Activated gamma-delta T cell (primary cell): ENCODE measurements around the gene TULP4.

Experiments
- DNase-seq: peaks from one replicate; lab custom pipeline; 2025; lab: John Stamatoyannopoulos, UW

Gene TULP4

DNA sequence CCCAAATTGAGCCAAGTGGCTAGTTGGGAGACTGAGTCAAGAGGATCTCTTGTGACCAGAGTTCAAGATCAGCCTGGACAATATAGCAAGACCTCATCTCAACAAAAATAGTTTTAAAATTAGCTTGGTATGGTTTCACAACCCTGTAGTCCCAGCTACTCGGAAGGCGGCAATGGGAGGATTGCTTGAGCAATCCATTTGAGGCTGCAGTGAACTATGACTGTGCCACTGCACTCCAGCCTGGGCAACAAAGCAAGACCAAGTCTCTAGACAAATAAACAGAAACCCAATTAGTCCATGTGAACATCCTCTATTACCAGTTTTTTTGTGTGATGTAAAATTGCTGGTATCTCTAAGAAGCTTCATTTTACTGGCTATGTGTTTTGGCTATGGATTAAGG, 106.2 kb downstream of the TULP4 start:
- DNase-seq, result no peak

- DNase-seq, result no peak
Observed at GRCh38 chr6:158419339-158419909, 107.2 kb downstream of the TULP4 start.

DNA sequence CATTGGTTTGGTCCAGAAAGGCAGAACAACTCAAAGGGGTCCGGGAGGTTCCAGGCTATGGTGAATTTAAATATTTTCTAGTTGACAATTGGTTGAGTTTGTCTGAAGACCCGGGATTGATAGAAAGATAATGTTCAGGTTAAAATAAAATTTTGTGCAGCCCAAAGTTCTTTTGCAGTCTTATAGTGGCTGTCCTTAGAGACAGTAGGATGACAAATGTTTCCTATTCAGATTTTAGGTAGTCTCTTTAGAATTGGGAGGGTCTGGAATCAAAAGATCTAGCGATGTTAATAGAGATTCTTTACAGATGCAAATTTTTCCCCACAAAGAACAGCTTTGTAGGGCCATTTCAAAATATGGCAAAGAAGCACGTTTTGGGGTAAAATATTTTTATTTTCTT, 109.1 kb downstream of the TULP4 start:
- DNase-seq, result no peak

DNA sequence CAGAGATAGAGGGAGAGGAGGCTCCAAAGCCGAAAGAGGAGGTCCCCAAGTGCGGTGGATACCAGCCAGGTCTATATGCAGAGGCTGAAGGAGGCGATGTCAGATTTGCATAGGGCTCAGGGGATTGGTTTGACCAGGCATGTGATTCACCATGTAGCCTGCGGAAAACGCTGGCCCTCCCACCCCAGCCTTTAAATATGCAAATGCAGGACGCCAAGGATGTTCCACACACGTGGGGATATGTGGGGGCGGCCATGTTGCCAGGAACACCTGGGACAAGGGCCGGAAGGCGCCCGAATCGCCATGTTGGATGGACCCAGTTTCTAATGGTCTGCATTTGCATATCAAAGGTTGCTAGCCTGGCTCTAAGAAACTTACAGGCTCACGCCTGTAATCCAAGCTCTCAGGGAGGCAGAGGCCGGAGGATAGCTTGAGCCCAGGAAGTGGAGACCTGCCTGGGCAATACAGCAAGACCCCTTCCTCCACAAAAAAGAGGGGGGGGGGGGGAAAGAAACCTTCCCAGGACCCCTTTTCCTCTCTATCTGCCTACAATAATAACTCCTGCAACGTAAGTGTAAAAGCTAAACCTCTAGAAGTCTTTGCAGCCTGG, 110.5 kb downstream of the TULP4 start:
- no peak for DNase-seq

GRCh38 chr6:158431036-158431435, 118.8 kb downstream of the TULP4 start:
- no peak for DNase-seq

DNA sequence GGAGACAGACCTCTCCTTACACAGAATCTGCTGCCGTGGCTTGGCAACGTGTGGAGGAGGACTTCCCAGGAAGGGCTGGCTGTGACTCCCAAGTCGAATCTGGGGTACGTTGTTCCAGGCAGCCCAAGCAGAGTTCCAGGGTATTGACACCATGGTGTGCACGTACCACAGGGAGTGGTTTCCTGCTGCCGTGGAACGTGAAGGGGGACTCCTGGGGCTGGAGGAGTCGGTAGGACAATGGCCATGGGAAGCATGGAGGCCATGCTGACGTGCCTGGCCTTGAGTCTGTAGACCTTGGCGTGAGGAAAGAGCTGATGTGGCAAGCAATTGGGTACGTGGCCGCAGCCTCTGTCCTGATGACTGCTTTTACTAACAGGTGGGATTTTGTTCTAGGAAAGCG, 119.3 kb downstream of the TULP4 start:
- no peak for DNase-seq

DNA sequence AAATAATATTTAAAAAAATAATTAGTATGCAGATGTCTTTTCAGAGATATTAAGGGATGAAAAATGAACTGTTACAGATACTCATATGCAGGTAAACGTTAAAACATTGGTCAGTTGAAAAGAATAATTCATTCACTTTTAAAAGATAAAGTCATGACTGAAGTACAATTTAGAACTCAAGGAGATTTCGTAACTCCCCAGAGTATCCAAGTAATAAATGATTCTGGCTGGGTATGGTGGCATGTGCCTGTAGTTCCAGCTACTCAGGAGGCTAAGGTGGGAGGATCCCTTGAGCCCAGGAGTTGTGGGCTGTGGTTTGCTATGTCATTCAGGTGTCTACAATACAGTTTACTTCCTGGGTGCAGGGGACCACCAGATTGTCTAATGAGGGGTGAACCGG, 125.3 kb downstream of the TULP4 start:
- no peak for DNase-seq

DNA sequence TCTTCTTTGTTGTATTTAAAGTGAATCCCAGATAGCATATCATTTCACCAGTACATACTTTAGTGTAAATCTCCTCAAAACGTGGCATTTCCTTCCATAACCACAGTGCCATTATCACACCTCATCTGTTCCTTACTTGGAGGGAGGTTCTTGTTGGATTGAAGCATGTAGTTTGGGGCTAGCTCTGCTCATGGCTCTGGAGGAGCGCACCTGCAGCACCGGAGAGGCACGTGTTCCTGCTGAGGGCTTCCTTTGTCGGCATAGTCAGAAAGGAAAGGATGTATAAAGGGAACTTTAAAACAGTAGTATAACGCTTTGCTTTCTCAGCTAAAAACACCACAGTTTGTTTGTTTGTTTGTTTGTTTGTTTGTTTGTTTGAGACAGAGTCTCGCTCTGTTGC, 126.0 kb downstream of the TULP4 start:
- no peak for DNase-seq

DNA sequence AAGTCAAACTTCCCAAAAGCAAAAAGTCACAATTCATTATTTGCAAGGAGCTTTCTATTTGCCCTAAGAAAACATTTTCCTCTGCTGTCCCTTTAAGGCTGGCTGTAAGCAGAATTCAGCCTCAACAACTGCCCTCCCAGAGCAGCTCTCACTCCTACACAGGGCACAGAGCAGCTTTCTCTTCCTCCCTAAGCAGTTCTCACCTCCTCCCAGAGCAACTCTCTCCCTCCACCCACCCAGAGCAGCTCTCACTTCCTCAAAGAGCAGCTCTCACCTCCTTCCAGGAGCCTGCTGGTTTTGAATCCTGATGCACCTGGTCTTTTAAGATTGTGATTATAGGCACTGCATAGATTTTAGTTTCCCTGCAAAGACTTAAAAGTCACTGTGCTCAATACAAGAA, 127.0 kb downstream of the TULP4 start:
- DNase-seq, result no peak

DNA sequence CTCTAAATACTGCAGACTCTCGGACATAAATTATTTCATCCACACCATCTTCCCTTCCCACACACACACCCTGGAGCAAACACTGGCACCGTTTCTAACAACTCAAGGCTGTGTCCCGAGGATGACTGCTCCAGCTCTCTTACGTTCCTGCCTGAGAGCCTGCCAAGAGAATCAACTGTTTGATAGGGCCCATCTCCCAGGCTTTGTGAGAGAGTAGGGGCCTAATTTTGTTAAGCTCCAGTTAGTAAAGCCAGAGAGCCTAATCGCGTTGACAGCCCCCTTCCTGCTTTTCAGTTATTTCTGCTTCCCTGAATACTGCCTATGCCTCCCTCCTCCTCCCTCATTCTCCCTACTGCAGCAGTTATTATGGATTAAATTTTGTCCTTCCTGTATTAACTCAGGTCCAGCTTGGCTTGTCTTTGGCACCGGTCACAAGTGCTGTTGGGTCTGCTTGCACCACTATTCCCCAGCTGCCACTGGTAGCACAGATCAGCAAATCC, 129.5 kb downstream of the TULP4 start:
- DNase-seq, result no peak

DNA sequence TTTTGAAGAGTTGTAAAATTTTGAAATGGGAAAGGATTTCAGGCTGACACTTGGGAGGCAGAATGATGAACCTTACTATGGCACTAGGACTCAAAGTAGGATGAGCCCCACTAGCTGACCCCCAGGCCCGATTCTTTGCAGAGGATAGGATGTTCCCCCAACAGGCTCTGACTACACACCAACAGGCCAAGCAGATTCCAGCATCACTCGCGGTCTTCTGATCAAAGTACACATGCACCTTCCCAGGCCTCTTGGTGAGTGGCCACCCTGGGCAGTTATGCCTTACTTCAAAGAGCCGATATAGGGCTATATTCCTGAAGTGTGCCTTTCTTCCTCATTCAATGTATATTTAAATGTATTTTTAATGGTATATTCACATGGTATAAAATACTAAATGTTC, 130.0 kb downstream of the TULP4 start:
- DNase-seq, result no peak

- DNase-seq, result no peak
Observed at GRCh38 chr6:158445426-158446085, 133.3 kb downstream of the TULP4 start.

- no peak for DNase-seq
Observed at GRCh38 chr6:158448856-158449255, 136.6 kb downstream of the TULP4 start.

GRCh38 chr6:158452191-158452590, 139.9 kb downstream of the TULP4 start:
- no peak for DNase-seq

- no peak for DNase-seq
Observed at GRCh38 chr6:158457131-158457530, 144.9 kb downstream of the TULP4 start.

GRCh38 chr6:158457616-158458278, 145.5 kb downstream of the TULP4 start:
- no peak for DNase-seq

DNA sequence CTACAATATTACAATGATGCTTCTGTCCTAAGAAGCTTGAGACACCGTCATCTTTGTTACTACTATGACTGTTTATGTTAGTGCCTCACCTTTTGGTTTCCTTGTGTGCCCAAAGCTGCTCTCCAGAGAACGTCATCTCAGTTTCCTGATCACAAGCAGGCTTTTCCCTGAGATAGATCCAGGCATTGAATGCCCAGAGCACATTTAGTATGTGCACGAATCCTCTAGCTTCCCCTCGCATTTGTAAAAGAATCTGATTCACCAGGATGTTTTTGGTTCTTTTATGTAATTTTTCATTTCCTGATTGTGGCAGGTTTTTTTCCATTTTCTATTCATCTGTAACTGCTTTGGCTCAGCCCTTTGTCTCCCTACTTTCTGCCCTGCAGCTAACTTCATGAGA, 147.5 kb downstream of the TULP4 start:
- DNase-seq, result no peak

DNA sequence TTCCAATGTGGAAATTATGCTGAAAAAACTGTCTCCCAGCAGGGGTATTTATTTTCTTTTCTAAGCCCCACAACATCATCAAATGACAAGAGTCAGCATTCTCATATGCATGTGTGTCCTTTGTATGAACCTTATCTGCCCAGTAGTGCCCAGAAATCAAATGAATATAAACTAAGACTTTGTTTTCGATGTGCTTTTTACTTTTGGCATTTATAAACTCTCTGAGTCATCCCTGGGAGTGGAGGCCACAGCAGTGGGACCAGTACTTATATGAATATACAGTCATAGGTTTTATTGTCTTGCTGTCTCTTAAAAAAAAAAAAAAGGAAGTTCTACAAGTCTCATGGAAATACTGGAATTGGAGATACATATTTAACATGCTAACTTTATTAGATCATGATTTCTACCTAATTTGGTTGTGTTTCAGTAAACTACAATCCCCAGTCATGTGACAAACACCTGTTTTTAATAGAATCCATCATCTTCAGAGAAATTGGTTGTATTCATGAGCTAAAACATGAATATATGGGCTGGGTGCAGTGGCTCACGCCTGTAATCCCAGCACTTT, 148.4 kb downstream of the TULP4 start:
- DNase-seq, result no peak

GRCh38 chr6:158461954-158462353, 149.7 kb downstream of the TULP4 start:
- no peak for DNase-seq

DNA sequence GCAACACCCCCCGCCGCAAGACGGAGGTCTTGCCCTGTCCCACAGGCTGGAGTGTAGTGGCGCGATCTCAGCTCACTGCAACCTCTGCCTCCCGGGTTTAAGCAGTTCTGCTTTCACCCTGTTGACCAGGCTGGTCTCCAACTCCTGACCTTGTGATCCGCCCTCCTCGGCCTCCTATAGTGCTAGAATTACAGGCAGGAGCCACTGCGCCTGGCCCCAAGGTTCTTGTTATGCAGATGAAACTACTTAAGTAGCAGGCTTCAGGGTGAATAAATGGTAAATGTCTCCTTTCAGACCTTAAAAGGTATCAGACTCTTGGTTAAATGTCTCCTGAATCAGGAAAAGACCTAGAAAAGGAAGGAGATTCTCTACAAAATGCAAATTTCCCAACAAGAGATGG, 152.2 kb downstream of the TULP4 start:
- no peak for DNase-seq

- no peak for DNase-seq
Observed at GRCh38 chr6:158465257-158465656, 153.0 kb downstream of the TULP4 start.

DNA sequence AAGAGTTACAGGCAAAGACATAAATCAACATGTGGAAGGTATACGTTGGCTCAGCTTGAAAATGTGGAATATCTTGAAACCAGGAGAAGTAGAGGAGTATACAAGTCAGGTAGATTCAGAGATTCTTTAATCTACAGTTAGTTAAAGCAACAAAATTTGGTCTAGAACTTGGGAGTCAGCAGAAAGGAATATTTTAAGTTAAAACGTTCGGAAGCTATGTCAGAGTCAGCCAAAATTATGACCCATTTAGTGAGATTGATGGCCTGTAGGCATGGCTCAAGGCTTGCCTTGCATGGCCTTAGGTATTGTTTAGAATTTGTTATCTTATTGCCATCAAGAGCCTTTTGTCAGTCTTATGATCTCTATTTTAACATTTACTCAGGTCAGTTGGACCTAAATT, 153.5 kb downstream of the TULP4 start:
- no peak for DNase-seq

GRCh38 chr6:158467923-158468322, 155.7 kb downstream of the TULP4 start:
- DNase-seq, result no peak
